ENCODE results near the gene MAPKBP1. TPM values are rescaled to one million over a fixed set of nuclear protein-coding genes. Genes with fewer than 3 reads are reported as not detected.

MAPKBP1 gene
- total RNA-seq, 2 experiments from 2014 or later, result 16.1 to 19.0 TPM

GRCh38 chr15:41871175-41871905 is 97.1 kb downstream of the MAPKBP1 start:
- no peaks in the 10 kb centered on the region for H3K27me3 Mint-ChIP-seq
- H3K4me1 Mint-ChIP-seq, result peaks cover 9% of the 10 kb centered on the region
- POLR2A ChIA-PET, result interaction anchor here (1.0 kb wide), 1 partner anchor 101 kb away, joined by 3 read pairs; the partner anchor contains the start of gene EHD4
- no peak for DNase-seq
- no peaks in the 10 kb centered on the region for H3K9me3 Mint-ChIP-seq (ENCODE audit: low read depth)
- no peak for ATAC-seq
- H3K36me3 Mint-ChIP-seq (ENCODE audit: low read depth), result no peaks in the 10 kb centered on the region
- intact Hi-C loops (cut with DNase I, micrococcal nuclease), result no loop called here
- CTCF ChIA-PET, result interaction anchor here (1.3 kb wide), 1 partner anchor 33 kb away, joined by 6 read pairs; no protein-coding TSS in a partner anchor
- H3K27ac Mint-ChIP-seq, result peak overlapping the region; percentile 61
- H3K4me3 Mint-ChIP-seq, result no peak overlapping the region

- Mint-ChIP-seq H3K27me3 (no peaks in the 10 kb centered on the region), H3K4me1 (peaks cover 9% of the 10 kb centered on the region), H3K27ac (no peak overlapping the region), H3K36me3 (ENCODE audit: low read depth) (no peaks in the 10 kb centered on the region), H3K4me3 (no peak overlapping the region), H3K9me3 (ENCODE audit: low read depth) (no peaks in the 10 kb centered on the region)
- ATAC-seq (no peak), DNase-seq (no peak)
- ChIA-PET POLR2A (no interaction called here), CTCF (interaction anchor here (0.6 kb wide), 1 partner anchor 946 kb away, joined by 3 read pairs; no protein-coding TSS in a partner anchor)
- intact Hi-C loops (cut with DNase I, micrococcal nuclease), result no loop called here
Measured at GRCh38 chr15:41872166-41872747, 98.0 kb downstream of the MAPKBP1 start.

GRCh38 chr15:41873711-41874110 is 99.4 kb downstream of the MAPKBP1 start:
- Mint-ChIP-seq H3K9me3 (ENCODE audit: low read depth) (no peaks in the 10 kb centered on the region), H3K27me3 (no peaks in the 10 kb centered on the region), H3K4me3 (no peak overlapping the region), H3K4me1 (peaks cover 9% of the 10 kb centered on the region), H3K36me3 (ENCODE audit: low read depth) (no peaks in the 10 kb centered on the region), H3K27ac (no peak overlapping the region)
- ATAC-seq (no peak), DNase-seq (no peak)
- intact Hi-C loops (cut with DNase I, micrococcal nuclease), result no loop called here
- ChIA-PET CTCF (no interaction called here), POLR2A (no interaction called here)

GRCh38 chr15:41874736-41875135 is 100.5 kb downstream of the MAPKBP1 start:
- H3K4me3 Mint-ChIP-seq, result no peak overlapping the region
- no peak overlapping the region for H3K27ac Mint-ChIP-seq
- ATAC-seq (no peak), DNase-seq (no peak)
- no peaks in the 10 kb centered on the region for H3K27me3 Mint-ChIP-seq
- intact Hi-C loops (cut with DNase I, micrococcal nuclease), result no loop called here
- POLR2A ChIA-PET, result no interaction called here
- H3K36me3 Mint-ChIP-seq (ENCODE audit: low read depth), result no peaks in the 10 kb centered on the region
- CTCF ChIA-PET, result no interaction called here
- H3K9me3 Mint-ChIP-seq (ENCODE audit: low read depth), result no peaks in the 10 kb centered on the region
- H3K4me1 Mint-ChIP-seq, result peaks cover 9% of the 10 kb centered on the region

- Mint-ChIP-seq H3K36me3 (ENCODE audit: low read depth) (no peaks in the 10 kb centered on the region), H3K9me3 (ENCODE audit: low read depth) (no peaks in the 10 kb centered on the region), H3K27ac (no peak overlapping the region), H3K4me3 (no peak overlapping the region), H3K4me1 (peaks cover 3% of the 10 kb centered on the region), H3K27me3 (peaks cover 2% of the 10 kb centered on the region)
- CTCF ChIA-PET, result no interaction called here
- no peak for DNase-seq
- intact Hi-C loops (cut with DNase I, micrococcal nuclease), result no loop called here
- POLR2A ChIA-PET, result no interaction called here
- no peak for ATAC-seq
Measured at GRCh38 chr15:41876007-41876406, 101.7 kb downstream of the MAPKBP1 start.

GRCh38 chr15:41876689-41877088 is 102.4 kb downstream of the MAPKBP1 start:
- peaks cover 4% of the 10 kb centered on the region for H3K4me1 Mint-ChIP-seq
- no peak for ATAC-seq
- H3K9me3 Mint-ChIP-seq (ENCODE audit: low read depth), result no peaks in the 10 kb centered on the region
- no peak overlapping the region for H3K4me3 Mint-ChIP-seq
- CTCF ChIA-PET, result no interaction called here
- intact Hi-C loops (cut with DNase I, micrococcal nuclease), result no loop called here
- H3K36me3 Mint-ChIP-seq (ENCODE audit: low read depth), result no peaks in the 10 kb centered on the region
- POLR2A ChIA-PET, result no interaction called here
- H3K27me3 Mint-ChIP-seq, result peaks cover 7% of the 10 kb centered on the region
- no peak for DNase-seq
- H3K27ac Mint-ChIP-seq, result no peak overlapping the region

Small RNA genes within 50 kb of the gene (microRNA-seq; reads per million reads assigned to microRNA genes)
- not detected for gene MIR4310 (ENCODE audit: borderline replicate concordance)

Other genes with a start within 250 kb of the MAPKBP1 start
- gene RPAP1, start 230.2 kb upstream of the MAPKBP1 start, total RNA-seq, result 10 to 100 TPM; 49.6 to 56.8 TPM
- 1 to 10 TPM; 2.3 to 3.1 TPM for gene TYRO3, start 215.3 kb upstream of the MAPKBP1 start, total RNA-seq
- gene MGA, start 114.1 kb upstream of the MAPKBP1 start, total RNA-seq, result 10 to 100 TPM; 33.7 to 39.3 TPM
- 10 to 100 TPM; 17.1 to 17.6 TPM for gene JMJD7, start 53.6 kb downstream of the MAPKBP1 start, total RNA-seq
- 1 to 10 TPM; 5.0 to 6.9 TPM for gene PLA2G4B, start 64.4 kb downstream of the MAPKBP1 start, total RNA-seq
- gene SPTBN5, start 119.6 kb downstream of the MAPKBP1 start, total RNA-seq, result under 1 TPM; 0.46 to 0.51 TPM
- 10 to 100 TPM; 34.7 to 35.7 TPM for gene EHD4, start 198.1 kb downstream of the MAPKBP1 start, total RNA-seq
- not detected for gene PLA2G4E, start 246.6 kb downstream of the MAPKBP1 start, total RNA-seq

All from activated CD4-positive, alpha-beta T cell treated with anti-CD3 and anti-CD28 coated beads for 36 hours (primary cell).